Mucosa of rectum (tissue), 2 donors: ENCODE measurements around the gene PRR19.

Experiments used
- H3K27ac ChIP-seq, 2 donors: one replicate each; pipeline ENCODE4 v1.7.0; 2013; ENCODE audit warnings: inconsistent platforms in 2 of 2, low read depth in 2 of 2, low read length in 2 of 2
- H3K27me3 ChIP-seq, 2 donors: one replicate each; pipeline ENCODE4 v1.7.0; 2013; ENCODE audit warnings: low read length in 2 of 2; ENCODE audit not compliant: control insufficient read depth in 2 of 2, insufficient read depth in 2 of 2
- H3K36me3 ChIP-seq, 2 donors: one replicate each; pipeline ENCODE4 v1.7.0; 2013; ENCODE audit warnings: low read length in 2 of 2; ENCODE audit not compliant: control insufficient read depth in 2 of 2, insufficient read depth in 2 of 2
- H3K4me1 ChIP-seq, 2 donors: one replicate each; pipeline ENCODE4 v1.7.0; 2013; ENCODE audit warnings: low read length in 2 of 2, mild to moderate bottlenecking in 1 of 2; ENCODE audit not compliant: control insufficient read depth in 2 of 2, insufficient read depth in 2 of 2
- H3K4me3 ChIP-seq, 2 donors: one replicate each; pipeline ENCODE4 v1.7.0; 2013; ENCODE audit warnings: low read length in 2 of 2
- H3K9ac ChIP-seq, 2 donors: one replicate each; pipeline ENCODE4 v1.7.0; 2013; ENCODE audit warnings: low read length in 2 of 2, low read depth in 1 of 2, mild to moderate bottlenecking in 1 of 2
- H3K9me3 ChIP-seq, 2 donors: one replicate each; pipeline ENCODE4 v1.7.0; 2013; ENCODE audit warnings: low read length in 2 of 2; ENCODE audit not compliant: control insufficient read depth in 2 of 2
- donor health status: healthy.
- donor health status: Normal muscosa, but diverticular disease.

The PRR19 gene

GRCh38 chr19:42283188-42284065 is 18.5 kb upstream of the PRR19 start:
- H3K9me3 ChIP-seq = no peaks in the 10 kb centered on the region
- peaks cover 48 to 53% of the 10 kb centered on the region in 2 donors for H3K4me1 ChIP-seq
- H3K9ac ChIP-seq = peak overlapping the region; percentile 62 to 81
- H3K36me3 ChIP-seq = peaks cover 11 to 14% of the 10 kb centered on the region in 2 donors
- no peaks in the 10 kb centered on the region for H3K27me3 ChIP-seq
- peak overlapping the region; percentile 81 to 97 for H3K27ac ChIP-seq
- H3K4me3 ChIP-seq = peak overlapping the region; percentile 61 to 78

- Histone ChIP-seq H3K27ac (peak overlapping the region; percentile 60 to 83), H3K4me1 (peaks cover 42 to 46% of the 10 kb centered on the region in 2 donors), H3K27me3 (no peaks in the 10 kb centered on the region), H3K4me3 (peak overlapping the region in 1 of 2 donors; percentile 61), H3K9ac (peak overlapping the region in 1 of 2 donors; percentile 62), H3K36me3 (peaks cover 15 to 20% of the 10 kb centered on the region in 2 donors), H3K9me3 (no peaks in the 10 kb centered on the region)
Measured at GRCh38 chr19:42284066-42284501, 17.8 kb upstream of the PRR19 start.

DNA sequence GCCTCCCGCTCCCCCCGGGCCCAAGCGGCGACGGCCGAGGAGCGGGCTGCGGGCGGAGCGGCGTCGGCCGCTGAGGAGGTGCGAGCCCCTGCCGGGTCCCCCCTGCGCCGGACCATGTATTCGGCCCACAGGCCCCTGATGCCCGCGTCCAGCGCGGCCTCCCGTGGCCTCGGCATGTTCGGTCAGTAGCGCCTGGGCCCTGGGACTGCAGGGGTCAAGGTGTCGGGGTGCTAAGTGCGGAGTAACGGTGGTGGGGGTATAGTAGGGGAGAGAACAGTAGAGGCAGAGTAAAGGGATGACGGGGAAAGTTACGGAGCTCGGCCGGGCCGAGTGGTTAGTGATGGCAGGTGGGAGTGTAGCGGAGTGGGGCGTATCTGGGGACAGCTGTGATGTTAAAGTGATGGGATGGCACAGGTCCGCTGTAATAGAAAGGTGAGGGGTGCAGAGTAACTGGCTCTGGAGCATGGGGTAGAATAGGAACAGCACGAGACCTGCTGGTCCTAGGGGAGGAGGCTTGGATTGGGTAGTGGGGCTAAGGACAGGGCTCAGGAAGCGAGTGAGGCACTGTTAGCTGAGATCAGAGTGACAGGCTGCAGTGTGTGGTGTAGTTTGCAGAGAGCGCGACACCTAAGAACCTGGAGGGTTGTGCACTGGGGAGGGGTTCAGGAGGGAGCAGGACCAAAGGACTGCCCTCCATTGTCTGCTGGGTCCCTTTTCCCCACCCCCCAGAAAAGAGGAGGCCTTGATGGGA is 17.2 kb upstream of the PRR19 start:
- Histone ChIP-seq H3K9me3 (no peaks in the 10 kb centered on the region), H3K4me3 (peak overlapping the region; percentile 63 to 78), H3K27me3 (no peaks in the 10 kb centered on the region), H3K4me1 (peaks cover 35 to 39% of the 10 kb centered on the region in 2 donors), H3K9ac (peak overlapping the region; percentile 14 to 56), H3K27ac (peak overlapping the region; percentile 31 to 43), H3K36me3 (peaks cover 18 to 26% of the 10 kb centered on the region in 2 donors)

GRCh38 chr19:42285541-42285941 is 16.4 kb upstream of the PRR19 start:
- Histone ChIP-seq H3K36me3 (peaks cover 25 to 34% of the 10 kb centered on the region in 2 donors), H3K9ac (peak overlapping the region in 1 of 2 donors; percentile 56), H3K27ac (peak overlapping the region in 1 of 2 donors; percentile 43), H3K4me3 (peak overlapping the region; percentile 63 to 78), H3K9me3 (no peaks in the 10 kb centered on the region), H3K27me3 (no peaks in the 10 kb centered on the region), H3K4me1 (peaks cover 35 to 39% of the 10 kb centered on the region in 2 donors)

DNA sequence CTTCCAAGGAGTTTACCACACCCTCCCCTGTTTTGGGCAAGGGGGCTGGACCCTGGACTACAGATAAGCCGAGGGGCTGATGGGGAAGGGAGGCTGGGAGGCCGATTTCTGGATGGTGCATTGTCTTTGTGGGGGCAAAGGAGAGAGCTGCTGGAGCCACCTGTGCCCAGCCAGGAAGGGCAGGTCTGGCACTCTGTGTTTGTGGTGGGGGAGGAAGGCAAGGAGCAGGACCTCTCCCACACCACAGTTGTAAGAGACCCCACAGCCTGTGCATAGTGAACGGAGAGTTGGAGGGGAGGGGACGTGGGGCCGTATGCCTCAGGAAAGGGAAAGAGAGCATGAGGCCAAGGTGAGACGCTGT is 16.0 kb upstream of the PRR19 start:
- Histone ChIP-seq H3K36me3 (peaks cover 29 to 35% of the 10 kb centered on the region in 2 donors), H3K4me1 (peaks cover 35 to 39% of the 10 kb centered on the region in 2 donors), H3K27me3 (no peaks in the 10 kb centered on the region), H3K27ac (peak overlapping the region in 1 of 2 donors; percentile 43), H3K9ac (peak overlapping the region; percentile 1 to 14), H3K4me3 (peak overlapping the region in 1 of 2 donors; percentile 31), H3K9me3 (no peaks in the 10 kb centered on the region)

DNA sequence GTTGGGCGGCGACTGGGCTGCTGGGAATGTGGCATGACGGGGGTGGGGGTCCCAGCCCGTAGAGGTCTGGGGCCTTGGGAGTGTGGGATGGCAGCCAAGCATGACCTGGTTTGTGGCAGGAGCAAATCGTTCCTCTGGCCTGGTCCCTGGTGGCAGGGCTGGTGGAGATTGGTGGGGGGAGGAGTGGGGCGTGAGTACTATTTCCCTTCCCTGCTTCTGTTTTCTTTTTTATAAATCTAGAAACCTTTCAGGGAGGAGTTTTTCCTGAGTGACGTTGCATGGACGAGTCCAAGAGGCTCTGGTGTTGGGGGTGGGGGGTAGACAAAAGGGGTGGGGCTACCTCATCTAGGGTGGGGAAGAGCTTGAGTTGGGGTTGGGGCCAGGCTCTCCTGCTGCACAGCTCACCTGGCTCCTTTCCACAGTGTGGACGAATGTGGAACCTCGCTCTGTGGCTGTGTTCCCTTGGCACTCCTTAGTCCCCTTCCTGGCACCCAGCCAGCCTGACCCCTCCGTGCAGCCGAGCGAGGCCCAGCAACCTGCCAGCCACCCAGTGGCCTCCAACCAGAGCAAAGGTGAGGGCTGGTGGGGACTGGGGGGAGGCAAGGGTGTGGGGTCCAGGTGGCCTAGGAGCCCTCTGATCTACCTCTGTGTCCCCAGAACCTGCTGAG is 15.4 kb upstream of the PRR19 start:
- Histone ChIP-seq H3K36me3 (peaks cover 29 to 37% of the 10 kb centered on the region in 2 donors), H3K4me3 (peak overlapping the region in 1 of 2 donors; percentile 31), H3K27me3 (no peaks in the 10 kb centered on the region), H3K4me1 (peaks cover 31 to 34% of the 10 kb centered on the region in 2 donors), H3K9ac (peak overlapping the region in 1 of 2 donors; percentile 14), H3K9me3 (no peaks in the 10 kb centered on the region), H3K27ac (peak overlapping the region in 1 of 2 donors; percentile 43)

DNA sequence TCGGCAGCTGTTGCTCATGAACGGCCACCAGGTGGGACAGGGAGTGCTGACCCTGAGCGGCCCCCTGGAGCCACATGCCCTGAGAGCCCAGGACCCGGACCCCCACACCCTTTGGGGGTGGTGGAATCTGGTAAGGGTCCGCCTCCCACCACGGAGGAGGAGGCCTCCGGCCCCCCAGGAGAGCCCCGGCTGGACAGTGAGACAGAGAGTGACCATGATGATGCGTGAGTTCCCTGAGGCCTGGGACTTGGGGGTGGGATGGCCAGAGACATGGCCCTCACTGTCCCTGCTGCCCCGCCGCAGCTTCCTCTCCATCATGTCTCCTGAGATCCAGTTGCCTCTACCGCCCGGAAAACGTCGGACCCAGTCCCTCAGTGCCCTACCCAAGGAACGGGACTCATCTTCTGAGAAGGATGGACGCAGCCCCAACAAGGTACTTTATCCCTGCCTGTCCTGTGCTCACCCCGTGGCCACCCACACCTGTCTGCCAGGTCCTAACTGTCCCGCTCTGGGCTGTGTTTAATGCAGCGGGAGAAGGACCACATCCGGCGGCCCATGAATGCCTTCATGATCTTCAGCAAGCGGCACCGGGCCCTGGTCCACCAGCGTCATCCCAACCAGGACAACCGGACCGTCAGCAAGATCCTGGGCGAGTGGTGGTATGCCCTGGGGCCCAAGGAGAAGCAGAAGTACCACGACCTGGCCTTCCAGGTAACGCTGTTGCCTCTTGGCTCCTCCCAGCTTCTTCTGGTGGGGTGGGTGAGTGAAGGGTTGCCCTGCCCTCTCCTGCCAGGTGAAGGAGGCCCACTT is 14.7 kb upstream of the PRR19 start:
- no peaks in the 10 kb centered on the region for H3K9me3 ChIP-seq
- H3K27me3 ChIP-seq = no peaks in the 10 kb centered on the region
- no peak overlapping the region for H3K4me3 ChIP-seq
- H3K4me1 ChIP-seq = peaks cover 27 to 33% of the 10 kb centered on the region in 2 donors
- peaks cover 33 to 40% of the 10 kb centered on the region in 2 donors for H3K36me3 ChIP-seq
- no peak overlapping the region for H3K27ac ChIP-seq
- H3K9ac ChIP-seq = no peak overlapping the region

- H3K27me3 ChIP-seq = no peaks in the 10 kb centered on the region
- no peak overlapping the region for H3K4me3 ChIP-seq
- no peak overlapping the region for H3K27ac ChIP-seq
- H3K9ac ChIP-seq = no peak overlapping the region
- peaks cover 35 to 40% of the 10 kb centered on the region in 2 donors for H3K36me3 ChIP-seq
- H3K4me1 ChIP-seq = peaks cover 23 to 28% of the 10 kb centered on the region in 2 donors
- no peaks in the 10 kb centered on the region for H3K9me3 ChIP-seq
Measured at GRCh38 chr19:42287827-42288107, 14.2 kb upstream of the PRR19 start.

GRCh38 chr19:42288387-42288786 is 13.5 kb upstream of the PRR19 start:
- no peak overlapping the region for H3K27ac ChIP-seq
- H3K4me1 ChIP-seq = peaks cover 17 to 22% of the 10 kb centered on the region in 2 donors
- no peaks in the 10 kb centered on the region for H3K27me3 ChIP-seq

More at GRCh38 chr19:42288387-42288786, 13.5 kb upstream of the PRR19 start:
- no peak overlapping the region for H3K4me3 ChIP-seq
- peaks cover 39 to 44% of the 10 kb centered on the region in 2 donors for H3K36me3 ChIP-seq
- H3K9ac ChIP-seq = no peak overlapping the region
- H3K9me3 ChIP-seq = no peaks in the 10 kb centered on the region
